Measurements from ENCODE around the gene GCC2.
"Not testable (repeated sequence)": the region's sequence is repeated elsewhere in the genome, so short reads cannot be mapped to it uniquely, and the experiment has no call there.

GCC2 gene

DNA sequence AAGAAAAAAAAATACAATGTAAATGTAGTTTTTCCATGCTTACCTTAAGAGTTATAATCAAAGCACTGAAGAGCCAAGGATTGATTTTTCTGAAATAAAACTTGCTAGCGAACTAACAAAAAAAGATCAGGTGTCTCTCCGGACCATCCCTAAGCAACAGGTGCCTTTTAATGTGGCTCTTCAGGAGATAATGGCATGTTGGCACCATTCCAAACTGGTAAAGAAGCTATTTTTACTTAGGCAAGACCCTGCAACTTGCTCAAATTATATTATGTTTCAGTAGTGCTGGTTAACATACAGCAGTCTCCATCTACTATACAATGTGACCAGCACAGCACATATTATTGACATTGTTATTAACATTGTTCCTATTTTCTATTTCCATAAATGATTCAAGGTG, 2.3 kb upstream of the GCC2 start:
- DNase-seq: no peak

DNA sequence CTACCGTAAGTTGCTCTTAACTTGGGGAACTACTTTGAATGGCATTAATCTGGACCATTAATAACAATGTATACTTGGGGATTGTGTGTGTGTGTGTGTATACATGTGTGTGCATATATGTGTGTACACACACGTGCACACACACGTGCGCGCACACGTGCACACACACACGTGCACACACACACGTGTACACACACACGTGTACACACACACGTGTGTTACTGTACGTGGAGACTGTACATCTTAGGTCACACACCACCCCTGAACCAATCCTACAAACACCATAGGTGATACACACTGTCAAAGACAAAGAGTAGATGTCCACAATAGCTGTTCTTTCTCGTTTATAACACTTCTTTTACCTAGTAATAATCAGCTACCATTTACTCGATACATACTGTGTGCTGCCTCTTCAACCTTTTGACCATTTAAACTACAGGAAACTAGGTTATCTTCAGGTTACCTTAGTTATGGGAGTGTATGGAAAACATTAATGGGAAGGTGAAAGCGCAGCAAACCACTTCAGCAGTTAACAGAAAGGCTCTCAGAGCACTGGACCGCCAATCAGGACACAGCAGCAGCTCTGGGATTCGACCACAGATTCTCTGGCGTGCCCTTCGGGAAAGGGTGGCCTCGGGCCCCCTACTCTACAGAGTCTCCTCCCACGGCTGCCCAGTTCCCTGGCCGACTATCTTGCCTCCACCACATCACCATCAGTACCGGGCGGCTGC, 894 bp upstream of the GCC2 start:
- no peak for DNase-seq

- DNase-seq: peak; percentile 15
Observed at GRCh38 chr2:108449410-108450130, 564 bp downstream of the GCC2 start.

DNA sequence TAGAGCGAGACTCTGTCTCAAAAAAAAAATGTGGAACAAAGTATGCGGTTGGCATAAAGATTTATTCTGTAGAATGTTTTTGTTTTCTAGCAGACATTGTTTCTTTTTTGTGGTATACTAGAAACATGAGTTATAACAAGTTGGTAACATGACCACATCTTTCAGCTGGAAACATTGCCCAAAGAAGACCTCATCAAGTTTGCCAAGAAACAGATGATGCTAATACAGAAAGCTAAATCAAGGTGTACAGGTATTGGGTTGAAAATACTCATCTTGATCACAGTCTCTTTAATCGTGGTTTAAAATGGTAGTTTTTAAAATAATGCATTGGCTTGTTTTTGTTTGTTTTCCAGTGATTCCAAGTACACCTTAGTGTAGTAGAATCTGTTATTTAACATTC, 1.9 kb downstream of the GCC2 start:
- DNase-seq: no peak

DNA sequence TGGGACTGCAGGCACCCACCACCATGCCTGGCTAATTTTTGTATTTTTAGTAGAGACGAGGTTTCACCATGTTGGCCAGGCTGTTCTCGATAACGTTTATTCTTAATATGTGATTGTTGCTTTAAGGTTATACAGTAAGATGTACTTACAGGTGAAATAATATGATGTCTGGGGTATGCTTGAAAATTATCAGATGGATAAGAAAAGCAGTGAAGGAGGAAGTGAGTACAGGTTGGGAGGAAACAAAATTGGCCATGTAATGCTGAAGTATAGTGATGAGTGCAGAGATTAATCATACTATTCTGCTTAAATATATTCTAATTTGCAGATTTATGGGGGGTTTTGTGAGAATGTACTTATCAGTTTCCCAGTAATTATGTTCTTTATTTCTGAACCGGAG, 3.0 kb downstream of the GCC2 start:
- no peak for DNase-seq

GRCh38 chr2:108453530-108453929, 4.5 kb downstream of the GCC2 start:
- DNase-seq: not testable (repeated sequence)

DNA sequence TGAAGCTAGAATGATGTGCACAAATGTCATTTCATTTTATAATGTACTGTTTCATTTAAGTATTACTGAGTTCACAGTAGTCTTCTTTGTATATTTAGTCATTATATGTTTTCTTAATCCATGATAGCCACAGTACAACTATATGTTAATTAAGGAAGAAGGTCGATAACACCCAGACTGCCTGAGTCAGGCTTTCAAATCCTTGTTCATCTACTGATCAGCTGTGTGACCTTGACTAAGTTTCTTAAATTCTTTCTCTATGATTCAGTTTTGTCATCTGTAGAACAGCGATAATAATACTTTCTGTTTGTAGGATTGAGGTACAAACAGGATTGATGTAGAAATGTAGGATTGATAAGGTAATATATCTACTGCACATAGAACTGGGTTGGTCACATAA, 5.4 kb downstream of the GCC2 start:
- DNase-seq: no peak

- no peak for DNase-seq
Observed at GRCh38 chr2:108455571-108455970, 6.6 kb downstream of the GCC2 start.

GRCh38 chr2:108458082-108458481, 9.1 kb downstream of the GCC2 start:
- no peak for DNase-seq

DNA sequence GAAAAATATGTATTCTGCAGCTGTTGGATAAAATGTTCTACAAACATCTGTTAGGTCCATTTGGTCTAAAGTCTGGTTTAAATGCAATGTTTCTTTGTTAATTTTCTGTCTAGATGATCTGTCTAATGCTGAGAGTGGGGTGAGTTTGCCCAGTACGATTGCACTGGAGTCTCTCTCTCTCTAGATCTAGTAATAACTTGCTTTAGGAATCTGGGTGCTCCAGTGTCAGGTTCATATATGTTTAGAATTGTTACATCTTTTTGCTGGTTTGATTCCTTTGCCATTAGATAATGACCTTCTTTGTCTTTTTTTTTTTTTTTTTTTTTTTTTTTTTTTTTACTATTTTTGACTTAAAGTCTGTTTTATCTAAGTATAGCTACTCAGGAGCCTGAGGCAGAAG, 10.4 kb downstream of the GCC2 start:
- no peak for DNase-seq

DNA sequence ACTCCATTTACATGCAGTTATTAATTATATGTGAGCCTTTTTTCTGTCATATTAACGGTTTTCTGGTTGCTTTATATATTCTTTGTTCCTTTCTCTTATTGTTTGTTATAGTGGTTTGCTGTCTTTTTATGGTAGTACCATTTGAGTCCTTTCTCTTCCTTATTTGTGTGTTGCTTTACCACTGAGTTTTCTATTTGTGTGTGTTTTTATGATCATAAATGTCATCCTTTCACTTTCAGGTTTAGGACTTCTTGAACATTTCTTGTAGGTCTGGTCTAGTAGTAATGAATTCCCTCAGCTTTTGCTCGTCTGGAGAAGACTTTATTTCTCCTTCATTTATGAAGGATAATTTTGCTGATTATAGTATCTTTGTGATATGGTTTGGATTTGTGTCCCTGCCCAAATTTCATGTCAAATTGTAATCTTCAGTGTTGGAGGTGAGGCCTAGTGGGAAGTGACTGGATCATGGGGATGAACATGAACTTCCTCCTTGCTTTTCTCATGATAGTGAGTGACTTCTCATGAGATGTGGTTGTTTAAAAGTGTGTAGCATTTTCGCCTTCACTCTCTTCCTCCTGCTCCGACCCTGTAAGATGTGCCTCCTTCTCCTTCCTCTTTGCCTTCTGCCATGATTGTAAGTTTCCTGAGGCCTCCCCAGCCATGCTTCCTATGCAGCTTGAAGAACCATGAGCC, 11.5 kb downstream of the GCC2 start:
- no peak for DNase-seq

DNA sequence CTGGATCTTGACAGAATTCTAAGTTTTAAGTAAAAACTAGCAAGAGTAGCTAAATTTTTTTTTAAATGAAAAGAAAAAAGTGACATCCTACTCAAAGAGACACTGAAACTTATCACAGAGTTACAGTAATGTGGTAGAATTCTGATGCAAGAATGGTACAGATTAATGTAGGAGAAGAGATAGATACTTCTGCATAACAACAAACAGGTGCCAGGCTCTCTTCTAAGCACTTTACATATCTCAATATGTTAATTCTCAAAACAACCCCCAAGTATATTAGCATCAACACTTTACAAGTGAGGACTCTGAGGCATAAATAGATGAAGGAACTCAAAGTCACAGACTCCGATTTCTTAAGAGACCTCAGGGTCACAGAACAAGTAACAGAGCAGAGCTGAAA, 28.1 kb downstream of the GCC2 start:
- DNase-seq: no peak

GRCh38 chr2:108485253-108485652, 36.2 kb downstream of the GCC2 start:
- no peak for DNase-seq

DNA sequence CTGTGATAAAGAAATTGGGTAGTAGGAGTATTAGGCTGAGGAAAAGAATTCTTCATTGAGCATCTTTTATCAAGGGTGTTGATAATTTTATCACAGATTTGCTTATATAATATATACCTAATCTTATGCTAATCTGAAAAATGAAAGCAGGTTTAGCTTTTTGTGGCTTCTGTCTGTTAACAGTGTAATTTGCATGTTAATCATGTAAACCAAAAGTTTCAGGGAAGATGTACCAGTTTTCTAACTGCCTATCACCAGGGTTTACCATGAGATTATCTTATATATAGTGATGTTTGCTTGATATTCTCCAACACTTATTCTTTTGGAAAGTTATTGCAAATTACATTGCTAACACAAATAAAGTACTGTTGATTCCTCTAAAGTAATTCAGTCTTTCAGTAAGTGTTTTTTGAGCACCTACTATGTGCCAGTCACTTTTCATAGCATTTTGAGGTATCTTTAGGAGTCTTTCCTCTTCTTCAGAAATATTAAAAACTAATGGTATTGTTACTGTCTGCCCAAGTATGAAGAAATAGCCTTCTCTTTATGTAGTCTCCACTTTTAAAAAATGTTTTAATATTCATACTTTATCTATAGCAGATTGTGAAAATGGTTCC, 41.6 kb downstream of the GCC2 start:
- no peak for DNase-seq

DNA sequence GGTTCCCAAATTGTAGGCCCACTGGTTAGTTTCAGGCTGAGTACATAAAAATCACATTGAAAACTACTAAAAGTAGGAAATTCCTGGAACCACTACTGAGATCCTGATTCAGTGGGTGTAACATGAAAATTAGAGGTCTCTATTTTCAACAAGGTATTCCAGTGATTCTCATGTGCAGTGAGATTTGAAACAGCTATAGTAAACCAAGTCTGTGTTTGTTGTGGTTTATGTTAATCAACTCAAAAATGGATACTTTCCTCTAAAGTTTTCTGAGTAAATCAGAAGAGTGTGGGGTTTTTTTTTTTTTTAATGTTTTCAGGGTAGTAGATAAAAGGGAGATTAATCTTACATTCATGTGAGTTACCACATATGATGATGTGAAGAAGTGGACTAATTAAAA, 42.8 kb downstream of the GCC2 start:
- no peak for DNase-seq

DNA sequence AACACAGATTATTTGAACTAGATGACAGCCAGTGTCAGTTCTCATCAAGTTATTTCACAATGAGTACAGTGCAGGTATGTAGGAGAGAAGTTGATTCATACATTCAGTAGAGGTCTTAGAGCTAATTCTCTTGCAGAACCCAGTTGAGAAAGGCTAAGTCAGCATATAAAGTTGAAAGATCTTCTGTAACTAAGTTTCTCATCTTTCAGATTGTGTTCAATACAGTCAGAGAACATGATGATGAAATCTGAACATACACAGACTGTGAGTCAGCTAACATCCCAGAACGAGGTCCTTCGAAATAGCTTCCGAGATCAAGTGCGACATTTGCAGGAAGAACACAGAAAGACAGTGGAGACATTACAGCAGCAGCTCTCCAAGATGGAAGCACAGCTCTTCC, 43.4 kb downstream of the GCC2 start:
- no peak for DNase-seq

GRCh38 chr2:108496167-108496566, 47.2 kb downstream of the GCC2 start:
- not testable (repeated sequence) for DNase-seq

DNA sequence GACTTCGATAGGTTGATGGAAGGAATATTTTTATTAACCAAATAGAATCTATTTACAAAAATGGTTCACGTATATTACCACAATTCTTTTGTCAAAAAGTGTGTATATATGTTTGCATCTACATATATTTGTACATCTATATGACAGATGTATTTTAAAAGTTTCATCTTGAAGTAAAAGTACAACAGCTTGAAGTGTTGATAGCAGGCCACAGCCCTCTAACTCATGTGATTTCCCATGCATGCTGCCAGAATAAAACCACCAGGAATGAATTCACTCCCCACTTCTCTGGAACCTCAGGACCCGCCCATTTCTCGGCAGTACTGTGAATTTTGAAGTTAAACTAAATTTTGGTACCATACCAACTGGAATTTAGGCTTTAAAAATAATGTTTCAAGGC, 58.6 kb downstream of the GCC2 start:
- not testable (repeated sequence) for DNase-seq

DNA sequence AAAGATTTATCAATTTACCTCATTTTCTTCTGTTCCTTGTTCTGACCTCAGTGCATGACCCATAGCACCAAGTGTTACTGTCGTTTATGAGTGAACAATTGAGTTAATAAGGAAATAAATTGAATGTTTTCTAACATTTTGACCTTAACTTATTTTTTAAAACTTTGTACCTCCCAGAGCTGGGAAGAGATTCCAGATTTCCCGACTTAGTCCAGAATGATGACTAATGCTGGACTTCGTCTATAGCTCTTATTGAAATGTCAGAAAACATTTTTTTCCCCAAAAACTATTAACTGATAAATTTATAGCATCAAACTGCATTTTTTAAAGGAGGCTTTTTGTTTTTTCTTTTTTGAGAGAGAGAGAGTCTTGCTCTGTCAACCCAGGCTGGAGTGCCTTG, 63.4 kb downstream of the GCC2 start:
- DNase-seq: not testable (repeated sequence)

DNA sequence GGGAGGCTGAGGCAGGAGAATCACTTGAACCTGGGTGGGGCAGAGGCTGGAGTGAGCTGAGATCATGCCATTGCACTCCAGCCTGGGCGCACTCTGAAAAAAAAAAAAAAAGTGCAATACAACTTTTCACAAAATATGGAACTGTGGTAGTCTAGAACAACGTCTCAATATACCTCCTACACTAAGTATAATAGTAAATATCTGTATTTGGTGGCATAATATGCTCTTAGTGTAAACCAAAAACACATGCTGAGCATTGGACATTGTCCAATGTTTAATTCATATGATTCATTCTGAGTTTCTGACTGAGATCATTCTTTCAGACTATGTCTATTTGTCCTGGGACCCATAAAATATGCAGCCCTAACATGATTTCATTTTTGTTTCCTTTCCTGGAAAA, 65.5 kb downstream of the GCC2 start:
- DNase-seq: not testable (repeated sequence)

DNA sequence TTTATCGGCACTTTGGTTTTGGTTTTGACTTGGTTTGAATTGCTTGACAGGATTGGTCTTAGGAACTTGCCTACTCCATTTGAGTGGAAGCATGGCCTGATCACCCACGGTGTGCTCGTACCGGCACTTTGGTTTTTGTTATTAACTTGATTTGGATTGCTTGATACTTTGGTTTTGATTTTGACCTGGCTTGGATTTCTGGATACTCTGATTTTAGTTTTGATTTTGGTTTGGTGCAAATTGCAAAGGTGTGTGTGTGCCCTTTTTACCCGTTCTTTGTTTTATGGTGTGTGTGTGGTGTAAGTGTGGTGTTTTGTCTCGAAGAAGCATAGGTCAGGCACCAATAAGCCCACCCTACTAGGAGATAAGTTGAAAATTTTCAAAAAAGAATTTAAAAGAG, 75.7 kb downstream of the GCC2 start:
- not testable (repeated sequence) for DNase-seq

- not testable (repeated sequence) for DNase-seq
Observed at GRCh38 chr2:108525258-108525657, 76.3 kb downstream of the GCC2 start.

- no peak for DNase-seq
Observed at GRCh38 chr2:108531674-108532055, 82.7 kb downstream of the GCC2 start.

All from RPMI8226 (cell line).